ENCODE measurements around the gene UNC5A. TPM values are rescaled to one million over a fixed set of nuclear protein-coding genes. Genes with fewer than 3 reads are reported as not detected.

Gene UNC5A
- total RNA-seq, 2 experiments from 2014 or later, result not detected

DNA sequence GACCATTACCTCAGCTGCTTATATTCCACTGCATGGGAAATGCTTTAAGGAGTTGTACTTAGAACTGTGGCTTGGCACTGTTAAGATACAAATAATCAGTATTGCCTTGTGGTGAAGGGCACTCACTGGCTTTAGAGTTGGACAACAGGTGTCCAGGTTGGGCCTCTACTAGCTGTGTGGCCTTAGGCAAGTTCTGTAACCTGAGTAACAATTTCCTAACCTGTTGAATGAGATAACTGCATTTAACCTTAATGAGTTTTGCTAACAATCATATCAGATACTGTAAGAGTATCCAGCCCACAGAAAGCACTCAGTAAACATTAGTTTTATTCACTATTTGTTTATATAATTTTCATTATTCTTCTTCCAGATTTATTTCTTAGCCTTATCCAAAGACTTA, 106.0 kb downstream of the UNC5A start:
- Mint-ChIP-seq H3K27me3 (no peaks in the 10 kb centered on the region), H3K36me3 (ENCODE audit: low read depth) (peaks cover 76% of the 10 kb centered on the region), H3K9me3 (no peaks in the 10 kb centered on the region), H3K4me1 (ENCODE audit: low read depth) (peaks cover 13% of the 10 kb centered on the region), H3K4me3 (no peak overlapping the region), H3K27ac (peak overlapping the region; percentile 3)
- Histone ChIP-seq H3K36me3 (ENCODE audit: insufficient read depth, low read length) (peaks cover 22% of the 10 kb centered on the region), H3K4me3 (ENCODE audit: low read length) (no peak overlapping the region), H3K27me3 (ENCODE audit: control insufficient read depth in 1 of 2, insufficient read depth in 2 of 2, low read length in 2 of 2) (no peaks in the 10 kb centered on the region), H3K27ac (ENCODE audit: low read depth in 1 of 2, low read length in 2 of 2) (no peak overlapping the region), H3K4me1 (ENCODE audit: insufficient read depth, low read length) (no peaks in the 10 kb centered on the region), H3K9me3 (ENCODE audit: control insufficient read depth in 1 of 2, insufficient read depth in 1 of 2, low read length in 2 of 2) (no peaks in the 10 kb centered on the region)
- DNase-seq, result no peak
- POLR2A ChIA-PET, result no interaction called here
- CTCF ChIA-PET, result no interaction called here
- intact Hi-C loops (cut with DNase I, micrococcal nuclease), result no loop called here
- TF ChIP-seq, protein P1, sequence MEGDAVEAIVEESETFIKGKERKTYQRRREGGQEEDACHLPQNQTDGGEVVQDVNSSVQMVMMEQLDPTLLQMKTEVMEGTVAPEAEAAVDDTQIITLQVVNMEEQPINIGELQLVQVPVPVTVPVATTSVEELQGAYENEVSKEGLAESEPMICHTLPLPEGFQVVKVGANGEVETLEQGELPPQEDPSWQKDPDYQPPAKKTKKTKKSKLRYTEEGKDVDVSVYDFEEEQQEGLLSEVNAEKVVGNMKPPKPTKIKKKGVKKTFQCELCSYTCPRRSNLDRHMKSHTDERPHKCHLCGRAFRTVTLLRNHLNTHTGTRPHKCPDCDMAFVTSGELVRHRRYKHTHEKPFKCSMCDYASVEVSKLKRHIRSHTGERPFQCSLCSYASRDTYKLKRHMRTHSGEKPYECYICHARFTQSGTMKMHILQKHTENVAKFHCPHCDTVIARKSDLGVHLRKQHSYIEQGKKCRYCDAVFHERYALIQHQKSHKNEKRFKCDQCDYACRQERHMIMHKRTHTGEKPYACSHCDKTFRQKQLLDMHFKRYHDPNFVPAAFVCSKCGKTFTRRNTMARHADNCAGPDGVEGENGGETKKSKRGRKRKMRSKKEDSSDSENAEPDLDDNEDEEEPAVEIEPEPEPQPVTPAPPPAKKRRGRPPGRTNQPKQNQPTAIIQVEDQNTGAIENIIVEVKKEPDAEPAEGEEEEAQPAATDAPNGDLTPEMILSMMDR (IDR thresholded peaks at IDR 0.05), result no peak
- ATAC-seq (ENCODE audit: poor library complexity), result no peak

DNA sequence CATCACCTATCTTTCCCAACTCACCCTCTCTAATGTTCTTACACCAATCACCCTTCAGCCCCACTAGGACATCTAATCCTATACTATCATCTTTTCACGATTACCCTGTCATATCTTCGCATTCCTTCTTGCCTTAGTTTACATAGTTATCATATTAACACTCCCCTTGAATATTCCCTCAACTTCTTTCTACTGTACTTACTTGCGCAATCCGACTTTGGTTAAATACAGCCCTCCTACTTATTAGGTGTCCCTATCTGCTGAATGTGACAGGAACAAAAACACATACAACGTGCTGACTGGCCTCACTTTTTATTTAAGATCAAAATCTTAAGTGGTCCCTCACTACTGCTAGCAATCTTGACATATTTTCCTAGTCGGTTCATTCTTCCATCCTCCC, 108.3 kb downstream of the UNC5A start:
- ChIA-PET CTCF (no interaction called here), POLR2A (no interaction called here)
- no peak overlapping the region for H3K27ac Mint-ChIP-seq

DNA sequence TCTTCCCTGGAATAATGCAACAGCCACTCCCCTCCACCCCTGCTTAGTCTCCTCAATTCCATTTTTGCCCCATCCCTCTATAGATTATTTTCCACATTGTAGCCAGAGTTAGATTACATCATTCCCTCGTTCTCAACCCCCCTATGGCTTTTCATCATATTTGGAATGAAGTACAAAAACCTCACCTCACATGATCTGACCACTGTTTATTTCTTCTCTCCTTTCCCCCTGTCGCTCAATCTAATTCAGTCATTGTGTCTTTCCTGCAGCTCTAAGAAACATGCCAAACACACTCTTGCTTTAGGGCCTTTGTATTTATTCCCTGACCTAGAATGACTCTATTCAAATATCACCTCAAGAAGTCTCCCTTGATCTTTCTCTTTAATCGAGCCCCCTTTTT, 111.4 kb downstream of the UNC5A start:
- Mint-ChIP-seq H3K27ac (no peak overlapping the region), H3K4me3 (no peak overlapping the region), H3K36me3 (ENCODE audit: low read depth) (peaks cover 68% of the 10 kb centered on the region), H3K4me1 (ENCODE audit: low read depth) (peaks cover 10% of the 10 kb centered on the region), H3K9me3 (no peaks in the 10 kb centered on the region), H3K27me3 (no peaks in the 10 kb centered on the region)
- DNase-seq, result no peak
- Histone ChIP-seq H3K9me3 (ENCODE audit: control insufficient read depth in 1 of 2, insufficient read depth in 1 of 2, low read length in 2 of 2) (no peaks in the 10 kb centered on the region), H3K36me3 (ENCODE audit: insufficient read depth, low read length) (peaks cover 23% of the 10 kb centered on the region), H3K27ac (ENCODE audit: low read depth in 1 of 2, low read length in 2 of 2) (no peak overlapping the region), H3K4me3 (ENCODE audit: low read length) (no peak overlapping the region), H3K4me1 (ENCODE audit: insufficient read depth, low read length) (no peaks in the 10 kb centered on the region), H3K27me3 (ENCODE audit: control insufficient read depth in 1 of 2, insufficient read depth in 2 of 2, low read length in 2 of 2) (no peaks in the 10 kb centered on the region)
- CTCF ChIA-PET, result no interaction called here
- POLR2A ChIA-PET, result no interaction called here
- intact Hi-C loops (cut with DNase I, micrococcal nuclease), result no loop called here
- ATAC-seq (ENCODE audit: poor library complexity), result no peak
- TF ChIP-seq, protein P1 (IDR thresholded peaks at IDR 0.05), result no peak

More for the DNA sequence above, 108.3 kb downstream of the UNC5A start:
- Mint-ChIP-seq H3K36me3 (ENCODE audit: low read depth) (peaks cover 67% of the 10 kb centered on the region), H3K9me3 (no peaks in the 10 kb centered on the region), H3K27me3 (no peaks in the 10 kb centered on the region), H3K4me1 (ENCODE audit: low read depth) (peaks cover 13% of the 10 kb centered on the region), H3K4me3 (no peak overlapping the region)
- TF ChIP-seq, protein P1 (IDR thresholded peaks at IDR 0.05), result no peak
- Histone ChIP-seq H3K4me1 (ENCODE audit: insufficient read depth, low read length) (no peaks in the 10 kb centered on the region), H3K9me3 (ENCODE audit: control insufficient read depth in 1 of 2, insufficient read depth in 1 of 2, low read length in 2 of 2) (no peaks in the 10 kb centered on the region), H3K4me3 (ENCODE audit: low read length) (no peak overlapping the region), H3K27ac (ENCODE audit: low read depth in 1 of 2, low read length in 2 of 2) (no peak overlapping the region), H3K36me3 (ENCODE audit: insufficient read depth, low read length) (peaks cover 35% of the 10 kb centered on the region), H3K27me3 (ENCODE audit: control insufficient read depth in 1 of 2, insufficient read depth in 2 of 2, low read length in 2 of 2) (no peaks in the 10 kb centered on the region)
- DNase-seq (no peak), ATAC-seq (ENCODE audit: poor library complexity) (no peak)
- intact Hi-C loops (cut with DNase I, micrococcal nuclease), result no loop called here

Measured in CD4-positive, alpha-beta T cell (primary cell).